HepG2 (cell line): ENCODE data around the gene TNFSF13. TPM values are rescaled to one million over a fixed set of nuclear protein-coding genes. Genes with fewer than 3 reads are reported as not detected.

ENCODE experiments used
- CBFB ChIP-seq: sonication (generic); formaldehyde crosslinking; IDR thresholded peaks from 2 replicates; pipeline ENCODE4 v1.4.0; 2020; ENCODE audit warnings: missing genetic modification reagents
- KLF15 ChIP-seq: sonication (generic); formaldehyde crosslinking; IDR thresholded peaks from 2 replicates; pipeline ENCODE4 v1.8.1; 2023; ENCODE audit warnings: borderline replicate concordance, mild to moderate bottlenecking, inconsistent platforms, missing genetic modification reagents, mixed read lengths
- MAFG ChIP-seq: sonication (generic); formaldehyde crosslinking; IDR thresholded peaks from 2 replicates; pipeline ENCODE4 v1.5.1; 2020; ENCODE audit warnings: mild to moderate bottlenecking, missing genetic modification reagents
- MTA1 ChIP-seq: sonication (generic); formaldehyde crosslinking; IDR thresholded peaks from 2 replicates; pipeline ENCODE4 v1.4.0; 2020; ENCODE audit warnings: missing genetic modification reagents, mild to moderate bottlenecking, borderline replicate concordance
- NCOR1 ChIP-seq: fragments of 200-600 bp; sonication (generic); IDR thresholded peaks from 2 replicates; pipeline ENCODE4 v1.7.0; 2017; ENCODE audit warnings: antibody characterized with exemption, low read length, borderline replicate concordance
- NFAT5 ChIP-seq: sonication (generic); formaldehyde crosslinking; IDR thresholded peaks from 2 replicates; pipeline ENCODE4 v1.4.0; 2020; ENCODE audit warnings: missing genetic modification reagents
- NR2F6 ChIP-seq, 2 experiments: IDR thresholded peaks; 2 replicates each; pipeline ENCODE4 v1.6.1; 2016; ENCODE audit warnings: antibody characterized with exemption in 1 of 2, mild to moderate bottlenecking in 1 of 2
- POLR2AphosphoS2 ChIP-seq: IDR thresholded peaks from 2 replicates; pipeline ENCODE4 v1.6.1; 2011; ENCODE audit warnings: low read depth, low read length, improper control_type of control experiment
- SCMH1 ChIP-seq: sonication (generic); formaldehyde crosslinking; IDR thresholded peaks from 2 replicates; pipeline ENCODE4 v1.9.0; 2021; ENCODE audit warnings: missing genetic modification reagents, mild to moderate bottlenecking, borderline replicate concordance
- SKI ChIP-seq: fragments of 450-650 bp; IDR thresholded peaks from one replicate; pipeline ENCODE4 v1.6.1; 2018; ENCODE audit warnings: mild to moderate bottlenecking; ENCODE audit not compliant: partially characterized antibody
- U2AF1 ChIP-seq: fragments of 200-400 bp; formaldehyde crosslinking; optimal IDR thresholded peaks from 2 replicates; pipeline ENCODE3; 2017; ENCODE audit warnings: mild to moderate bottlenecking, low read depth, low read length
- ZMYM4 ChIP-seq: sonication (generic); formaldehyde crosslinking; IDR thresholded peaks from 2 replicates; pipeline ENCODE4 v1.8.1; 2023; ENCODE audit warnings: mild to moderate bottlenecking, missing genetic modification reagents
- ZNF33B ChIP-seq: sonication (generic); formaldehyde crosslinking; IDR thresholded peaks from 2 replicates; pipeline ENCODE4 v1.5.1; 2020; ENCODE audit warnings: mild to moderate bottlenecking, missing genetic modification reagents
- ZNF382 ChIP-seq: sonication (generic); formaldehyde crosslinking; IDR thresholded peaks from 2 replicates; pipeline ENCODE4 v1.5.0; 2020; ENCODE audit warnings: missing genetic modification reagents, mild to moderate bottlenecking, borderline replicate concordance
- polyA plus RNA-seq, 8 experiments: library from polyadenylated mRNA; depleted of rRNA in 3 of 8; stranded (reverse) in 7 of 8; unstranded in 1 of 8; fragments of >200 nt; fragmentation: Illumina TruSeq in 4 of 8; extraction: Trizol in 4 of 8; gene quantifications; 2 replicates each; pipeline versions ENCODE4 v1.2.1 to v1.2.3, GENCODE V29; 2011 to 2016; ENCODE audit warnings: low read depth in 4 of 8, missing spikeins in 1 of 8, mixed read lengths in 1 of 8; ENCODE audit not compliant: insufficient read depth in 1 of 8
- total RNA-seq, 5 experiments: library from RNA; depleted of rRNA; stranded (reverse); fragments of >200 nt; fragmentation: Illumina TruSeq; extraction: Trizol; gene quantifications; 2 replicates each; pipeline ENCODE4 v1.2.3, GENCODE V29; 2016; ENCODE audit warnings: low read depth in 1 of 5
- TF ChIP-seq, protein P1 (sequence below): sonication (generic); formaldehyde crosslinking; conservative IDR thresholded peaks from 2 replicates; pipeline ENCODE4 v1.4.0; 2020; ENCODE audit warnings: mild to moderate bottlenecking, missing genetic modification reagents, moderate library complexity
- TF ChIP-seq, protein P2 (sequence below): sonication (generic); formaldehyde crosslinking; IDR thresholded peaks from 2 replicates; pipeline ENCODE4 v1.8.0; 2022; ENCODE audit warnings: low read depth, missing genetic modification reagents
- TF ChIP-seq, protein P3 (sequence below): sonication (generic); formaldehyde crosslinking; IDR thresholded peaks from 2 replicates; pipeline ENCODE4 v1.5.0; 2020; ENCODE audit warnings: missing genetic modification reagents

TNFSF13 gene
- total and polyA plus RNA-seq, 2 of the 13 experiments (the other 11 are each of a cell fraction or from before 2014, with no cell fraction given), result 2.5 to 3.3 TPM

DNA sequence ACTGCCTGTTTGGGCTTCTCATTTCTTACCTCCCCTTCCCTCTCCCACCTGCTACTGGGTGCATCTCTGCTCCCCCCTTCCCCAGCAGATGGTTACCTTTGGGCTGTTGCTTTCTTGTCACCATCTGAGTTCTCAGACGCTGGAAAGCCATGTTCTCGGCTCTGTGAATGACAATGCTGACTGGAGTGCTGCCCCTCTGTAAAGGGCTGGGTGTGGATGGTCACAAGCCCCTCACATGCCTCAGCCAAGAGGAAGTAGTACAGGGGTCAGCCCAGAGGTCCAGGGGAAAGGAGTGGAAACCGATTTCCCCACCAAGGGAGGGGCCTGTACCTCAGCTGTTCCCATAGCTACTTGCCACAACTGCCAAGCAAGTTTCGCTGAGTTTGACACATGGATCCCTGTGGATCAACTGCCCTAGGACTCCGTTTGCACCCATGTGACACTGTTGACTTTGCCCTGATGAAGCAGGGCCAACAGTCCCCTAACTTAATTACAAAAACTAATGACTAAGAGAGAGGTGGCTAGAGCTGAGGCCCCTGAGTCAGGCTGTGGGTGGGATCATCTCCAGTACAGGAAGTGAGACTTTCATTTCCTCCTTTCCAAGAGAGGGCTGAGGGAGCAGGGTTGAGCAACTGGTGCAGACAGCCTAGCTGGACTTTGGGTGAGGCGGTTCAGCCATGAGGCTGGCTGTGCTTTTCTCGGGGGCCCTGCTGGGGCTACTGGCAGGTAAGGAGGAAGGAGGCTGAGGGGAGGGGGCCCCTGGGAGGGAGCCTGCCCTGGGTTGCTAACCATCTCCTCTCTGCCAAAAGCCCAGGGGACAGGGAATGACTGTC lies 20.7 kb downstream of the TNFSF13 start, which contains the start of gene CD68 (continued):
- 0 out of 2 replicates have a peak, but pooled peaks have one; percentile 42 for TF ChIP-seq NFAT5 (CRISPR knock-in tag)
- TF ChIP-seq ZMYM4 (CRISPR knock-in tag), result 0 out of 2 replicates have a peak, but pooled peaks have one; percentile 4
- TF ChIP-seq SCMH1, result no peak
- no peak for TF ChIP-seq MAFG (CRISPR knock-in tag)
- TF ChIP-seq ZNF33B (CRISPR knock-in tag), result peak; percentile 65; the same call in 1 of the 2 replicates
- TF ChIP-seq NR2F6 (IDR thresholded peaks at IDR 0.05), result no peak; the same call in 1 of the 2 replicates
- TF ChIP-seq NR2F6 (CRISPR knock-in tag; IDR thresholded peaks at IDR 0.05), result peak; percentile 59
- TF ChIP-seq MTA1 (CRISPR knock-in tag), result no peak; the same call in 1 of the 2 replicates
- TF ChIP-seq ZNF382, result no peak
- peak; percentile 100 for TF ChIP-seq POLR2AphosphoS2
- TF ChIP-seq, protein P1, sequence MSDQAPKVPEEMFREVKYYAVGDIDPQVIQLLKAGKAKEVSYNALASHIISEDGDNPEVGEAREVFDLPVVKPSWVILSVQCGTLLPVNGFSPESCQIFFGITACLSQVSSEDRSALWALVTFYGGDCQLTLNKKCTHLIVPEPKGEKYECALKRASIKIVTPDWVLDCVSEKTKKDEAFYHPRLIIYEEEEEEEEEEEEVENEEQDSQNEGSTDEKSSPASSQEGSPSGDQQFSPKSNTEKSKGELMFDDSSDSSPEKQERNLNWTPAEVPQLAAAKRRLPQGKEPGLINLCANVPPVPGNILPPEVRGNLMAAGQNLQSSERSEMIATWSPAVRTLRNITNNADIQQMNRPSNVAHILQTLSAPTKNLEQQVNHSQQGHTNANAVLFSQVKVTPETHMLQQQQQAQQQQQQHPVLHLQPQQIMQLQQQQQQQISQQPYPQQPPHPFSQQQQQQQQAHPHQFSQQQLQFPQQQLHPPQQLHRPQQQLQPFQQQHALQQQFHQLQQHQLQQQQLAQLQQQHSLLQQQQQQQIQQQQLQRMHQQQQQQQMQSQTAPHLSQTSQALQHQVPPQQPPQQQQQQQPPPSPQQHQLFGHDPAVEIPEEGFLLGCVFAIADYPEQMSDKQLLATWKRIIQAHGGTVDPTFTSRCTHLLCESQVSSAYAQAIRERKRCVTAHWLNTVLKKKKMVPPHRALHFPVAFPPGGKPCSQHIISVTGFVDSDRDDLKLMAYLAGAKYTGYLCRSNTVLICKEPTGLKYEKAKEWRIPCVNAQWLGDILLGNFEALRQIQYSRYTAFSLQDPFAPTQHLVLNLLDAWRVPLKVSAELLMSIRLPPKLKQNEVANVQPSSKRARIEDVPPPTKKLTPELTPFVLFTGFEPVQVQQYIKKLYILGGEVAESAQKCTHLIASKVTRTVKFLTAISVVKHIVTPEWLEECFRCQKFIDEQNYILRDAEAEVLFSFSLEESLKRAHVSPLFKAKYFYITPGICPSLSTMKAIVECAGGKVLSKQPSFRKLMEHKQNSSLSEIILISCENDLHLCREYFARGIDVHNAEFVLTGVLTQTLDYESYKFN (CRISPR knock-in tag), result peak; percentile 85
- TF ChIP-seq NCOR1, result no peak; the same call in 1 of the 2 replicates
- TF ChIP-seq, protein P2, sequence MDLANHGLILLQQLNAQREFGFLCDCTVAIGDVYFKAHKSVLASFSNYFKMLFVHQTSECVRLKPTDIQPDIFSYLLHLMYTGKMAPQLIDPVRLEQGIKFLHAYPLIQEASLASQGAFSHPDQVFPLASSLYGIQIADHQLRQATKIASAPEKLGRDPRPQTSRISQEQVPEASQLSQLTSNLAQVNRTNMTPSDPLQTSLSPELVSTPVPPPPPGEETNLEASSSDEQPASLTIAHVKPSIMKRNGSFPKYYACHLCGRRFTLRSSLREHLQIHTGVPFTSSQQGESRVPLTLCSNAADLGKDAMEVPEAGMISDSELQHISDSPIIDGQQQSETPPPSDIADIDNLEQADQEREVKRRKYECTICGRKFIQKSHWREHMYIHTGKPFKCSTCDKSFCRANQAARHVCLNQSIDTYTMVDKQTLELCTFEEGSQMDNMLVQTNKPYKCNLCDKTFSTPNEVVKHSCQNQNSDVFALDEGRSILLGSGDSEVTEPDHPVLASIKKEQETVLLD (CRISPR knock-in tag), result peak; percentile 72; the same call in 1 of the 2 replicates
- TF ChIP-seq, protein P3, sequence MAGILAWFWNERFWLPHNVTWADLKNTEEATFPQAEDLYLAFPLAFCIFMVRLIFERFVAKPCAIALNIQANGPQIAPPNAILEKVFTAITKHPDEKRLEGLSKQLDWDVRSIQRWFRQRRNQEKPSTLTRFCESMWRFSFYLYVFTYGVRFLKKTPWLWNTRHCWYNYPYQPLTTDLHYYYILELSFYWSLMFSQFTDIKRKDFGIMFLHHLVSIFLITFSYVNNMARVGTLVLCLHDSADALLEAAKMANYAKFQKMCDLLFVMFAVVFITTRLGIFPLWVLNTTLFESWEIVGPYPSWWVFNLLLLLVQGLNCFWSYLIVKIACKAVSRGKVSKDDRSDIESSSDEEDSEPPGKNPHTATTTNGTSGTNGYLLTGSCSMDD (CRISPR knock-in tag), result no peak; the same call in 1 of the 2 replicates
- TF ChIP-seq KLF15 (CRISPR knock-in tag), result 0 out of 2 replicates have a peak, but pooled peaks have one; percentile 45
- TF ChIP-seq U2AF1, result no peak
- TF ChIP-seq SKI, result peak; percentile 26
- TF ChIP-seq CBFB (CRISPR knock-in tag), result peak; percentile 71; the same call in 1 of the 2 replicates
